Measurements from ENCODE around the gene KRTAP4-12.
"Not testable (repeated sequence)": the region's sequence is repeated elsewhere in the genome, so short reads cannot be mapped to it uniquely, and the experiment has no call there.

KRTAP4-12 gene

GRCh38 chr17:41125064-41125463 lies 1.1 kb upstream of the KRTAP4-12 start:
- no peak for DNase-seq

DNA sequence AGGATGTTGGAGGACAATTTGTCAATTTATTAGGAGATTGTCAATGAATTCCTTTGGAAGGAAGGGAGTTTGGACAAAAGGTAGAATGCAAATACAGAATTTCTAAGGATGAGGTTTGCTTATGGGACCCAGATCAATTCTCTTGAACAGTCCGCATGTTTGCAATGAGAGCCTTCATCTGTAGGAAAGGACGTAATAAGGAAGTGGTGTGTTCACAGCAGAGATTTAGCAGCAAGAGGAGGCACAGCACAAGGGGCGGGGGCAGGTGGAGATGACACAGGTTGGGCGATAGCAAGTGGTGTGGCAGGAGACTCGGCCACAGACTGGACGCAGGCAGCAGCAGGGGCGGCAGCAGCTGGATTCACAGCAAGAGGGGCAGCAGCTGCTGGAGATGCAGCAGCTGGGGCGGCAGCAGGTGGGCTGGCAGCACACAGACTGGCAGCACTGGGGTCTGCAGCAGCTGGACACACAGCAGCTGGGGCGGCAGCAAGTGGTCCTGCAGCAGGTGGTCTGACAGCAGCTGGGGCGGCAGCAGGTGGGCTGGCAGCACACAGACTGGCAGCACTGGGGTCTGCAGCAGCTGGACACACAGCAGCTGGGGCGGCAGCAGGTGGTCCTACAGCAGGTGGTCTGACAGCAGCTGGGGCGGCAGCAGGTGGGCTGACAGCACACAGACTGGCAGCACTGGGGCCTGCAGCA lies 541 bp downstream of the KRTAP4-12 start:
- not testable (repeated sequence) for DNase-seq

- no peak for DNase-seq
Observed at GRCh38 chr17:41121742-41122141, 2.2 kb downstream of the KRTAP4-12 start.

GRCh38 chr17:41119696-41120690 lies 4.0 kb downstream of the KRTAP4-12 start:
- not testable (repeated sequence) for DNase-seq

- DNase-seq, result no peak
Observed at GRCh38 chr17:41118721-41119120, 5.3 kb downstream of the KRTAP4-12 start.

DNA sequence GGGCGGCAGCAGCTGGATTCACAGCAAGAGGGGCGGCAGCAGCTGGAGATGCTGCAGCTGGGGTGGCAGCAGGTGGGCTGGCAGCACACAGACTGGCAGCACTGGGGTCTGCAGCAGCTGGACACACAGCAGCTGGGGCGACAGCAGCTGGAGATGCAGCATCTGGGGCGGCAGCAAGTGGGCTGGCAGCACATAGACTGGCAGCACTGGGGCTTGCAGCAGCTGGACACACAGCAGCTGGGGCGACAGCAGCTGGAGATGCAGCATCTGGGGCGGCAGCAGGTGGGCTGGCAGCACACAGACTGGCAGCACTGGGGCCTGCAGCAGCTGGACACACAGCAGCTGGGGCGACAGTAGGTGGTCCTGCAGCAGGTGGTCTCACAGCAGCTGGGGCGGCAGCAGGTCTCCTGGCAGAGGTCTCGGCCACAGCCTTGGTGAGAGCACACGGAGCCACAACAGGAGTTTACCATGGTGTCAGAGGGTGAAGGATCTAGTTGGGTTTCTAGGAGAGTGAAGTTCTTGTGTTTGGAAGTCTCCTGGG lies 6.1 kb downstream of the KRTAP4-12 start, which contains the start of gene KRTAP4-11:
KRTAP4-11 (minus strand) TSS at position 528 of the 541 bp plus-strand sequence; CDS start at position 470, 58 bp downstream.
- not testable (repeated sequence) for DNase-seq

- DNase-seq, result no peak
Observed at GRCh38 chr17:41116297-41116696, 7.7 kb downstream of the KRTAP4-12 start.

GRCh38 chr17:41111151-41111885 lies 12.7 kb downstream of the KRTAP4-12 start:
- DNase-seq, result no peak

- DNase-seq, result not testable (repeated sequence)
Observed at GRCh38 chr17:41108728-41109386, 15.1 kb downstream of the KRTAP4-12 start.

DNA sequence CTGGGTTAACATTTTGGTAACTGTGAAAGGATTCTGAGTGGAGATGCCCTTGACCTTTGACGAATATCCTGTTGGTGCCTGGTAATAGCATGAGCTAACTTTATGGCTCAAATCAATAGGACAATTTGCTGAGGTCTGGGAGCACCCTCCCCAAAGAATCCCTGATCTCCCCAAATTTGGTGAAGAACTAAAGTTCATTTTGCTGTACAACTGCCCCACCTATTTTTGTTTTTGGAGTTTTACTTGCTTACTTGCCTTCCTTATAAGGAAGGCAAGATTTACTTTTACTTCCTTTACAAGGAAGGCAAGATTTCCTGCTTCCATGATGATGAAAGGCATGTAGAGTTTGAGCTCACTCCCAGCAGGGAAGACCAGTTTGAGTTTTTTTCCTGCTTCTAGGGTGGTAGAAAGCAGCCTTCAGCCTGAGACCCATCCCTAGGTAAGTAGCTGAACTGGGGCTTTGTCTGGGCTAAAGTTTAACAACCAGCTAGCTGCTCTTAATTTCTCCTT lies 16.0 kb downstream of the KRTAP4-12 start:
- DNase-seq, result no peak

- not testable (repeated sequence) for DNase-seq
Observed at GRCh38 chr17:41105347-41105746, 18.6 kb downstream of the KRTAP4-12 start, which contains the start of gene KRTAP4-9. TSS of gene KRTAP4-9 (plus strand) at chr17:41105389. CDS start at chr17:41105389, 0 bp downstream.

DNA sequence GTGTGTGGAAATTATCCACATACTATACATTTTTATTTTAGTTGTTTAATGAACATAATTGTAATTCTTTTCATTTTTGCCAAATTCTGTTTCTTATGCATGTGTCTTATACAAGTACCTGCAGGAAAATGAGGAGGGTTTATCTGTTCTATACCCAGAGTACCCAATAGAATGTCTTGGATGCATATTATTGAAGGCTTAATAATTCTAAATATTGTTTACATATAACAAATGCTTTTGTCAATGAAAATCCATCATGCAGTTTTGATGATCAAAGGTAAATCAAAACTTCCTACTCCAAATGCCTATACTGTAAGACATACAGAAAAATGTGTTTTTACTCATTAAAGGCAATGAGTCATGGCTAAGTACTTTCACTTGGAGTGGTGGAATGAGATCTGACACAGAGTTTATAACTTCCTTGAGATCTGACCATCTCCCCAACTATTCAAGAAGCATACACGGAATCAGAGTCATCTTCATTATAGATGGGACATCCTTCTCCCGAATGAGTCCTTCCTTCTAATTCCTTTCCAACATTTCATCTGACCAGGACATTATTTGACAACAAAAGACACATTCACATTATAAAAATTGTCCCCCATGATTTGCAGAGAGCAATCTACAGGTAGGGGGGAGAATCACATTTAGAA lies 19.5 kb downstream of the KRTAP4-12 start:
- DNase-seq, result not testable (repeated sequence)

DNA sequence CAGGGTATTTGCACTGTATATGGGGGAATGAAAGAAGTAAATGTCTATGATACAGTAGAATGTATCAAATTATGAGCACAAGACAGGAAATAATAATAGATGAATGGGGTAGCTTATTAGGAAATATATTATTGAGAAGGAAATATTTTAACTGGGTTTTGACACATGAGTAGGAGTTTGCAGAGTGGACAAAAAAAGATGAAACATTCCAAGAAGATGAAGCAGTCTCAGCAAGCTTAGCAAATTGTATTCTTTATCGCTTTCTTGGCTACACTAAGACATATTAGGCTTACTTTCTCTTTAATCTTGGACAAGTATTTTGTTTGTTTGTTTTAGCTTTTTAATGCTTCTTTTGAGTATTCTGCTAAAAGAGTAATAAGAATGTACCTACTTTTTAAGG lies 20.1 kb downstream of the KRTAP4-12 start:
- DNase-seq, result no peak

GRCh38 chr17:41101586-41102259 lies 22.3 kb downstream of the KRTAP4-12 start, which contains the start of gene KRTAP4-16:
TSS of gene KRTAP4-16 (minus strand) at chr17:41102209. CDS start at chr17:41102209, 0 bp downstream.
- no peak for DNase-seq

- not testable (repeated sequence) for DNase-seq
Observed at GRCh38 chr17:41099682-41100480, 24.1 kb downstream of the KRTAP4-12 start.

- DNase-seq, result no peak
Observed at GRCh38 chr17:41098481-41098880, 25.5 kb downstream of the KRTAP4-12 start.

GRCh38 chr17:41098042-41098441 lies 25.9 kb downstream of the KRTAP4-12 start, which contains the start of gene KRTAP4-8:
TSS of gene KRTAP4-8 (minus strand) at chr17:41098142. CDS start at chr17:41098084, 58 bp downstream.
- DNase-seq, result no peak

DNA sequence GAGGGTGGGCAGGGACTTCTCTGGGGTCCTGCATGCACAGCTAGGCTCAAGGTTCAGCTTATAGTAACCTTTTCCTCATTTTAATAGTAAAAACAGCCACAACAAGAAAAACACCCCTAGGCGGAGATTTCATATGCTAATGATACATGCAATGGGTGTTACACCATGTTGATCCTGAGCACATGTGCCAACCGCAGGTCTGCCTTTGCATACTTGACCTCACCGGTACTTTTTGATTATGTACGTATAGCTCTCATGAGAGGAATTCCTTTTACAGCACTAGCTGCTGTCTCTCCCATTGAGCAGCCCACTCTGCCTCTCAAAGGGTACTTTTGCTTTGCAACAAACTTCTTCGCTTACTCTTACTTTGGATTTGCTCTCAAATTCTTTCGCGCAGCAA lies 27.9 kb downstream of the KRTAP4-12 start:
- no peak for DNase-seq

DNA sequence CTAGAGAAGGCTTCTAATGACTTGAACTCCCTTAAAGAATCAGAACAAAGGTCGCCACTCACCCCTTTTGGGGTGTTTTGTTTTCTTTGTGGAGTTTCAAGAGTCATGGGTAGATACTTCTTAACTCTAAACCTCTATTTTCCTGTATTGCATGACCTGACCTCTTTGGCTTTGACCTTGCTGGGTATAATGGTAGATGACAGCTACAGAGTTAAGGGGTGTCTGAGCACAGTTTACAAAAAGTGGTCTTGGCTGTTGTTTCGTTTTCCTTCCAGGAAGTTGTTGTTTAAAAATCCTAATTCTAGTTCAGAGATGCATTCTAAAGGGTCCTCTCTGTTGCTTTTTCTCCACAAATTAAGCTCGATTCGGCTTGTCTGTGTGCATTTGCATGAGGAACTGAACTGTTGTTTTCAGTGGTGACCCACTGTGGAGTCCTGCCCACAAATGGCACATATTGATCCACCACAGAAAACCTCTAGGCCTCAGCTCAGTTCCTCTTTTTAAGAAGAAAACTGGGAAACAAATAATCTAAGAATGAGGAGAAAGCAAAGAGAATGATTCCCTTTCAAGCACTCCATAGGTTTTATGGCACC lies 35.1 kb downstream of the KRTAP4-12 start:
- DNase-seq, result not testable (repeated sequence)
